ENCODE results near the gene SLC35F3.

Gene SLC35F3

GRCh38 chr1:234281826-234282489 is 377.5 kb downstream of the SLC35F3 start:
- no peak for DNase-seq (ENCODE audit: extremely low read depth, low read depth)
- TF ChIP-seq, protein P1, sequence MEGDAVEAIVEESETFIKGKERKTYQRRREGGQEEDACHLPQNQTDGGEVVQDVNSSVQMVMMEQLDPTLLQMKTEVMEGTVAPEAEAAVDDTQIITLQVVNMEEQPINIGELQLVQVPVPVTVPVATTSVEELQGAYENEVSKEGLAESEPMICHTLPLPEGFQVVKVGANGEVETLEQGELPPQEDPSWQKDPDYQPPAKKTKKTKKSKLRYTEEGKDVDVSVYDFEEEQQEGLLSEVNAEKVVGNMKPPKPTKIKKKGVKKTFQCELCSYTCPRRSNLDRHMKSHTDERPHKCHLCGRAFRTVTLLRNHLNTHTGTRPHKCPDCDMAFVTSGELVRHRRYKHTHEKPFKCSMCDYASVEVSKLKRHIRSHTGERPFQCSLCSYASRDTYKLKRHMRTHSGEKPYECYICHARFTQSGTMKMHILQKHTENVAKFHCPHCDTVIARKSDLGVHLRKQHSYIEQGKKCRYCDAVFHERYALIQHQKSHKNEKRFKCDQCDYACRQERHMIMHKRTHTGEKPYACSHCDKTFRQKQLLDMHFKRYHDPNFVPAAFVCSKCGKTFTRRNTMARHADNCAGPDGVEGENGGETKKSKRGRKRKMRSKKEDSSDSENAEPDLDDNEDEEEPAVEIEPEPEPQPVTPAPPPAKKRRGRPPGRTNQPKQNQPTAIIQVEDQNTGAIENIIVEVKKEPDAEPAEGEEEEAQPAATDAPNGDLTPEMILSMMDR (IDR thresholded peaks at IDR 0.05; ENCODE audit: low read depth, low read length): no peak

GRCh38 chr1:234286206-234286605 is 381.7 kb downstream of the SLC35F3 start:
- DNase-seq (ENCODE audit: extremely low read depth, low read depth): no peak
- TF ChIP-seq, protein P1 (IDR thresholded peaks at IDR 0.05; ENCODE audit: low read depth, low read length): no peak

- TF ChIP-seq, protein P1 (IDR thresholded peaks at IDR 0.05; ENCODE audit: low read depth, low read length): no peak
These were observed 384.5 kb downstream of the SLC35F3 start for GRCh38 chr1:234288946-234289345.

GRCh38 chr1:234289538-234290305 is 385.2 kb downstream of the SLC35F3 start:
- TF ChIP-seq, protein P1 (IDR thresholded peaks at IDR 0.05; ENCODE audit: low read depth, low read length): no peak
- no peak for DNase-seq (ENCODE audit: extremely low read depth, low read depth)

More at GRCh38 chr1:234288946-234289345, 384.5 kb downstream of the SLC35F3 start:
- no peak for DNase-seq (ENCODE audit: extremely low read depth, low read depth)

DNA sequence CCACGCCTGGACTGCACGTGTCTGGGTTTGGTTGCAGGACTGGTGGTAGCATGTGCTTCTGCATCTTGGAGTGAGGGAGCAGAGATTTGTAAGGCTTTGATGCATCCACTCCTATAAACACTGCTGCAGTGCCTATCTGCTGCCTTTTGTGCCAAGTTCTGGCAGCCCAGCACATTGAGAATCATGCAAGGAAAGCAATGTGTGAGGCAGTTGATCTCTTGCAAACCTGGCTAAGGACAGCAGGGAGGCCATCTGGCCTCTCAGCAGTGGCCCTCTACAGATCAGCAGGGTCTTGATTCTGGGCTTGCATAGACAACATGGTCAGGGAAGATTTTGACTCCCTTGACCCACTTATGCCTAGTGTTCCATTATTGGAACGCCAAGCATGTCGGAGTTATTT is 387.5 kb downstream of the SLC35F3 start:
- TF ChIP-seq, protein P1 (IDR thresholded peaks at IDR 0.05; ENCODE audit: low read depth, low read length): no peak
- no peak for DNase-seq (ENCODE audit: extremely low read depth, low read depth)

DNA sequence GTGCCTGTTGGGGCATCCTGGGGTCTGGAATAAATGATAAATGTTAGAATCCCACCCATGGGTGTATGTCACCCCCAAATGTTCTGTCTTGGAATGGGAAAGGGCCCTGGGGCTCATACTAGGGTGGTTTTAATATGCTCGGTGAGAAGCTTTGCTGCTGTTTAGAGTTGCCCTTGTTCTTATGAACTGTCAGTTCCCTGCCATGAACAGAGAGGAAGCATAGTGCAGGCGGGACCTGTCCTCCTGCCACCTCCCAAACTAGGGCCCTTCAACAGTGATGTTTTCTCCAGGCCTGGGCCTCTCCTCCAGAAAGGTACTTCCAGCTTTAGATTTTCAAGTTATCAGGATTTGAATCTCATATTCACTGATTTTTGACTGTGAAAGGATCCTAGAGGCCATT is 388.1 kb downstream of the SLC35F3 start:
- DNase-seq (ENCODE audit: extremely low read depth, low read depth): no peak
- TF ChIP-seq, protein P1 (IDR thresholded peaks at IDR 0.05; ENCODE audit: low read depth, low read length): no peak

DNA sequence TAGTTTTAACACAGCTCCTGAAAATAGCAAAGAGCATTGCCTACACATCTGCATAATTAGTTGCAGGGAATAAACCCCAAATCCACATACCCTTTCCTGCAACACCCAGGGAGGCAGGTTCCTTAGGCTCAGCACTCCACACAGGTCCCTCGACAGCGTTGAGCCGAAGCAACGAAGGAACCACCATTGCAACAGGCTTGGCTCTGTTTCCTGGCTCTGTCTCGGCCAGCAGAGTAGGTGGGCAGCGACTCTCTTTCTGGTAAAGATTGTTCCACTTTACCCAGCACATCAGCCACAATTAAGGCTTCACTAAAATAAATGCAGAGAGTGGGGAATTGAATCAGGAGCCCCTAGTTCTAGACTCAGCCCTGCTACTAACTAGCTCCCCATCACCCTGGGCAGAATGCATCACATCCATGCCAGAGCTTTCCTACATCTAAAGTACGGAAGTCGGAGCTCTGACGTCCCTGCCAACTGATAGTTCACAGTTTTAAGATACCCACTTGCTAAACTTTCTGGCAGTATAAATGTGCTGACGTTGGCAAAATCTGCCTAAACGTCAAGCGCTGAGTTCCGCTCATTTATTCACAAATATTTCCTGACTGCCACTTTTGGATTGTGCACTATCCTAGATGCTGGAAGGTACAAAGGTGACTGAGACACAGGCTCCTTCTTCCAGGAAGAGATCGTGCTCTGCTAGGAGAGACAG is 389.8 kb downstream of the SLC35F3 start:
- no peak for DNase-seq (ENCODE audit: extremely low read depth, low read depth)
- TF ChIP-seq, protein P1 (IDR thresholded peaks at IDR 0.05; ENCODE audit: low read depth, low read length): no peak
